ENCODE results near the gene CFAP46.

Gene CFAP46

GRCh38 chr10:132880128-132880981 is 62.0 kb downstream of the CFAP46 start:
- H3K4me3 ChIP-seq (replicated peaks; ENCODE audit: low read depth, low read length), result no peak overlapping the region
- no peak for TF ChIP-seq CTCF (IDR thresholded peaks at IDR 0.05; ENCODE audit: low read length, missing control alignments)
- DNase-seq (ENCODE audit: low read depth), result no peak

- no peak overlapping the region for H3K4me3 ChIP-seq (replicated peaks; ENCODE audit: low read depth, low read length)
- no peak for DNase-seq (ENCODE audit: low read depth)
- no peak for TF ChIP-seq CTCF (IDR thresholded peaks at IDR 0.05; ENCODE audit: low read length, missing control alignments)
Measured at GRCh38 chr10:132879408-132880127, 62.8 kb downstream of the CFAP46 start.

- H3K4me3 ChIP-seq (replicated peaks; ENCODE audit: low read depth, low read length), result no peak overlapping the region
- no peak for TF ChIP-seq CTCF (IDR thresholded peaks at IDR 0.05; ENCODE audit: low read length, missing control alignments)
Measured at GRCh38 chr10:132878730-132879407, 63.5 kb downstream of the CFAP46 start.

GRCh38 chr10:132878091-132878729 is 64.2 kb downstream of the CFAP46 start:
- no peak for DNase-seq (ENCODE audit: low read depth)
- no peak for TF ChIP-seq CTCF (IDR thresholded peaks at IDR 0.05; ENCODE audit: low read length, missing control alignments)
- H3K4me3 ChIP-seq (replicated peaks; ENCODE audit: low read depth, low read length), result no peak overlapping the region

More at GRCh38 chr10:132878730-132879407, 63.5 kb downstream of the CFAP46 start:
- DNase-seq (ENCODE audit: low read depth), result no peak

- no peak for TF ChIP-seq CTCF (IDR thresholded peaks at IDR 0.05; ENCODE audit: low read length, missing control alignments)
- H3K4me3 ChIP-seq (replicated peaks; ENCODE audit: low read depth, low read length), result no peak overlapping the region
- no peak for DNase-seq (ENCODE audit: low read depth)
Measured at GRCh38 chr10:132877473-132877872, 64.9 kb downstream of the CFAP46 start.

- no peak for DNase-seq (ENCODE audit: low read depth)
- H3K4me3 ChIP-seq (replicated peaks; ENCODE audit: low read depth, low read length), result no peak overlapping the region
- TF ChIP-seq CTCF (IDR thresholded peaks at IDR 0.05; ENCODE audit: low read length, missing control alignments), result no peak
Measured at GRCh38 chr10:132876993-132877431, 65.4 kb downstream of the CFAP46 start.

All from fibroblast of pulmonary artery (primary cell).